NCI-H2227 (cell line): ENCODE measurements around the gene TDRKH.
"Not testable (repeated sequence)": the region's sequence is repeated elsewhere in the genome, so short reads cannot be mapped to it uniquely, and the experiment has no call there.

Source experiments
- DNase-seq: peaks from one replicate; lab custom pipeline; 2025; ENCODE audit not compliant: unreplicated experiment; lab: John Stamatoyannopoulos, UW

Gene TDRKH

DNA sequence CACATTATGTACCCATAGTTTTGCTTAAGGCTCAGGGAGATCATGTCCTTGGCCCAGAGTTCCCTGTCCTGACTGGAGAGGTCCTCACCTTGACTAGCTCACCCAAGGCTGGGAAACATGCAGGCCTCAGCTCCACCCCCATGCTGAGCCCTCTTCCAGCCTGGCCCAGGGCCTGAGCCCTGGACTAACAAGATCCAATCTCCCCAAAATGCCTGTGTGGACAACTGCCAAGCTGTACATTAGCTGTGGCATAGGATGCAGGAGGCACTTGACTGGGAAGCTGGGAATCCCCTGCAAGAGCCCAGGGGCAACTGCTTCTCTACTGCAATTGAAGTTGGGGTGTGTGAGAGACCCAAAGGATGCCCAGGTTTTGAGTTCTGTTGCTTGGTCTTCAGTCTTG is 12.9 kb upstream of the TDRKH start:
- no peak for DNase-seq

DNA sequence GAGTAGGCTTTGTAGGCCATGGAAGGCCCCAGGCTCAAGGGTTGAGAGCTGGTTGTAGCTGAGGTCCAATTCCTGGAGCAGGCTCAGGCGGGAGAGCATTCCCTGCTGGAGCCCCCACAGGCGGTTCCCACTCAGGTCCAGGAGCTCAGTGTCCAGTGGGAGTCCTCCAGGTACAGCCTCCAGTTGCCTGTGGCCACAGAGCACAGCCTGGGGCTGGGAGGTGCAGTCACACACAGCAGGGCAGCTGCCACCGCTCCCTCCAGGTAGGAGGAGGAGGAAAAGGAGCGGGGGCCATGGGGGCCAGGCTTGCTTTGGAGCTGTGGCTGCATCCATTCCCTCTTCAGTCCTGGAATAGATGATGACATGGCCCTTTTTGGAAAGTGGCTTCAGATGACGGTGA is 12.1 kb upstream of the TDRKH start:
- no peak for DNase-seq

DNA sequence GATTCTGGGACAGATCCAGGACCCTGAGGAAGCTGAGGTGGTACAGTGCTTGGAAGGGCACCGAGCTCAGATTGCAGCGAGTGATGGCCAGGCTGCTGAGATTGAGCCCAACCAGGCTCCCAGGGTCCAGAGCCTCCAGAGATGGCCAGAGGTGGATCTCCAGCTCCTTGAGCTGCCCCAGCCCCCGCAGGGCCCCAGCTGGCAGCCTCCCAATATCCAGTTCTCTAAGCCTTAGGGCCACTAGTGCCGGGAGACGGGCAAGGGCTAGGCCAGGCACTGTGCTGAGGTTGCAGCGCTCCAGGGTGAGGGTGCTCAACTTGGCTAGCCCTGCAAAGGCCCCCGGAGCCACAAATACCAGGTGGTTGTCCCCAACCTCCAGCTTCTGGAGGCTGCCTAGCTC is 11.5 kb upstream of the TDRKH start:
- no peak for DNase-seq

DNA sequence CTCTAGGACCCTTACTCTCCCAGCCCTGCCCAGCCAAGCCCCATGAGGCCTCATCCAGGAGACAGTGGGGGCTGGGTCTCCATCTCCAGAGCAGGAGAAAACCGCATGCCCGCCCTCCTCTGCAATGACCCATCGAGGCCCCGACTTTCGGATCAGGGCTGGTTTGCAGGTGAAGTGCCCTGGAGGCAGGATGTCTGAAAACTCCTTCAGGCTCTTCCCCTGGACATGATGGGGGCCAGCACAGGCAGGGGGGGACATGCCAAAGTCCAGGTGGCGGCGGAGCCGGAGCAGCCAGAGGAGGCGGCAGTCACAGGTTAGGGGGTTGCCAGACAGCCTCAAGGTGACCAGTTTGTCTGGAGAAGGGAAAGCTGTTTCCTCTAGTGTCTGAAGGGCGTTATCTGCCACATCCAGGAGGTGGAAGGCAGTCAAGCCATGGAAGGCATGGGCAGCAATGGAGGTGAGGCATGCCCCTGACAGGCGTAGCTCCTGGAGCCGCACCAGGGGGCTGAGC is 11.1 kb upstream of the TDRKH start:
- no peak for DNase-seq

DNA sequence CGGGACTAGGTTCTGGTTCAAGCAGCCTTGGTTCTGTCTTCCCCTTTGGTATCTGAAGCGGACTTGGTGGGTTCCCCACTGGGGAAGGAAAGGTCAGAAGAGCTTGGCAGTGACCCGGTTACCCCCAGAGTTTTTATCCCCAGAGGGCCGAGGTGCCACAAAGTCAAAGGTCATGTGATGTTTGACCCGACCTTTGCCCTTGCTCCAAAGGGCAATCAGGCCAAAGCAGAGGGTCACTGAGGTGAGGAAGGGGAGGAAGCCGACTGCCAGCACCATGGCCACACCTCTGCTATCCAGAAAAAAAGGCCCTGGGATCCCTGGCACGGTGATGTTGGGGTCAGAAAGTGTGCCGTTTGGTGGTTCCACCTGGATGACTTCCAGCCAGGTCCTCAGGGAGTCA is 10.5 kb upstream of the TDRKH start:
- DNase-seq = no peak

DNA sequence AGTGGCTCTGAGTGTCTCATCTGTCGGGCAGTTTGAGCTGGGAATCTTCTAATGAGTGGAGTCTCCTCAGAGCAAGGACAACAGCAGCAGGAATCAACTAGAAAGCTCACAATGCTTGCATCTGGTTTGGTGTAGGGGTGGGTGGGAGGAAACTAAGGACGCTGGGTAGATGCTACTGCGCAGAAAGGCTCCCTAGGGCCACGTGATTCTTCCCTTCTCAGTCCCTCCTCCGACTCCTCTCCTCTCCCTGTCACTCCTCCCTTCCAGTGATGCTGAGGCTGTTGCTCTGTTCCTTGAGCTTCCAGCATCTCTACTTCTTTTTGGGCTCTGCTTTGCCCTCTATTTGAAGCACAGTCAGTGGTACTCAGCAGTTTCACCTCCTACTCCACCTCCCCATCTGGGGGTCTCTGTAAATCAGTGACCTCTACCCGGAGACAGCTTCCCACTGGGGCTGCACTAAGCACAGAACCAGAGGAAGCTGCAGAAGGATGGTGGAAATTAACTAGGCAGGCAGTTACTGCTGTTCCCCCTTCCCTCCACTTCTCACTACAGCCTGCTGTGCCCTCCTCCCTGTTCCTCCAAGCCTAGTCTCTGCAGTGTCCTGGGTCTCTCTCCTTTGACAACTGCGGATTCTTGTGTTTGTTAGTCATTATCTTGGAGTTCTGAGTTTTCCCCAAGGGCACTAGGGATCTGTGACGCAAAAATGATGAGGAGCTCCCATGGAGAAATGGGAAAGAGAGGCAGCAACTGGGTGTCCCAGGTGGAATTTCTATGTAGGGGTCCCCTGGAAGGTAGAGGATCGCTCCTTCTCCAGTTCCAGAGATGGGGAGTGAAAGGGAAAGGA is 9.1 kb upstream of the TDRKH start:
- DNase-seq = peak; percentile 83

DNA sequence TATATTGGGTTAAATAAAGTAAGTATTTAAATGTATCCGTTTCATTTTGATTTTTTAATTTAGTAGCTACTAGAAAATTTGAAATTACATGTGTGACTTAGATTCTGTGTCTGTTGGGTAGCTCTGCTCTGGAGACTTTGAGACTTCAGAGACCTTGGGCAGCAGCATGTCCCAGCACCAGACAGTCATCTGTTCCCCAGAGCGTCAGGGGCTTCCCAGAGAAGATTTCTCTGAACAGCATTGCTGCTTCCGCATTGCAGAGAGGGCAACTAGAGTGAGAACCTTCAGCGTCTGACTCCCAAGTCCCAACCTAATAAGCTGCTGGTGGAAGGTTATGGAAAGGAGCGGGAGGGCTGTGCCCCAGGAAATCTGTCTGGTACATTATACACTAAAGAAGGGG is 8.3 kb upstream of the TDRKH start:
- DNase-seq = no peak

DNA sequence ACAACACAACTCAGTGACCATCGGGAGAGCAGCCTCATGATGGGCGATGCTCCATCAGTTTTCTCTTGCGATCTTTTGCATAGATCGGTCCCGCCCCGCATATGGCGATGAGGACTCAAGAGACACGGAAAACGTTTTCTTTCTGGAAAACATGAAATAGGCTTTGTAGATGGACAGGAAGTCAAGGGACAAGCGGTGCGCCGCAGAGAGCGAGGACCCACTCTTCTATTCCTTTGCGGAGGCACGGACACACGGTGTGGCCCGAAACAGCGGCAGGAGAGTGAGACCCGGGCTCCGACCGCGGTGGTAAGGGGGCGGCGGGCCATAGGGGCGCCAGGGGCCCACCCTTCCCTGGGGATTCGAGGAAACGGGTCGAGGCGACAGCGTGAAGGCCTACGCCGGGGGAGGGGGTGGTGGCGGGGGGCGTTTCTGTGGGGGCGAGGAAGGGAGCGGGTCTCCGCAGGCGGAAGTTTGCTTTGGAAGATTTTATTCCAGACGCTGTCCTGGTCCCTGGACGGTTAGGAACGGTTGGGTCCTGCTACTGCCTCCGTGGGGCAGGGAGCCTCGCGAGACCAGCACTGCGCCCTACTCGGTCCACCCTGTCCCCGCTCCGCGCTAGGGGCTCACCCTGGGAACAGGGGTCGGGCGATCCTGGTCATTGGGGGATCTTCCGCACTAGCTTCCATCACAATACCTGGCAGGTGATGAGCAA is 796 bp upstream of the TDRKH start:
- peak; percentile 65 for DNase-seq

DNA sequence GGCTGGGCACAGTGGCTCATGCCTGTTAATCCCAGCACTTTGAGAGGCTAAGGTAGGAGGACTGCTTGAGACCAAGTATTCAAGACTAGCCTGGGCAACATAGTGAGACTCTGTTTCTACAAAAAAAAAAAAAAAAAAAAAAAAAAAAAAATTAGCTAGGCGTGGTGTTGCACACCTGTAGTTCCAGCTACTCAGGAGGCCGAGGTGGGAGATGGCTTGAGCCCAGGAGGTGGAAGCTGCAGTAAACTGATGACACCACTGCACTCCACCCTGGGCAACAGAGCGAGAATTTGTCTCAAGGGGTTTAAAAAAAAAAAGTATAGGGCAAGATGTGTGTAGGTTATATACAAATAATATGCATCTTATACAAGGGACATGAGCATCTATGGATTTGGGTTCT is 2.6 kb downstream of the TDRKH start:
- no peak for DNase-seq

DNA sequence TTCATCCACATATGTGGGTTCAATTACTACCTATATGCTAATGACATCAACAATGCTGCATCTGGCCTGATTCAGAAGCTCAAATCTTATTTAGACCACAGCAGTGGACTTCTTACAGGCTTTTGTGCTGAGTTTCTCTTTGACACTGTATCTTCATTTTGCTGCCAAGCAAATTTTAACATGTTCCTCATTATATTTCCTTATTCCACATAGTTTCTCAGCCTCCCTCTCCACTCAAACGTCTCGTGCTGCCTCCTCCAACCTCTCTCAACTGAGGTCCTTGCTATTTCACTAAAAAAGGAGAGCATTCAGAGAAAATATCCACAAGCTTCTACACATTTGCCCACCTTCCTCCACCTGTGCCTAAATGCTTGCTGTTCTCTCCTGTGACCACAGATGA is 6.5 kb downstream of the TDRKH start:
- DNase-seq = no peak

DNA sequence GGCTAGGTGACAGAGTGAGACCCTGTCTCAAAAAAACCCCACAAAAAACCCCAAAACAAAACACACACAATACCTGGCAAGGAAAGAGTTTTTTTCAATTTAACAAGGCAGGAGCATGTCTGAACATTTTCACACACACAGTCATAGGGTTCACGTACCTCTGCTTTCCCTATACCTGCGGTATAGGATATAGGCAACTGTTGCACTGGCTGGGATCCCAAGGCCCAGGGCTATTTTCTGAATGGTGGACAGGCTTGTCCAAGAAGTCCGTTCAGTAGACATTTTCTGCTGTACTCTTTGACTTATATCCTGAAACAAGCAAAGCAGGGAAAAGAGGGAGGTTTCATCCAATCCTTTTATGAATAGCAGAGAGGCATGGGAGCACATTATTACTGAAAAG is 7.6 kb downstream of the TDRKH start:
- no peak for DNase-seq

DNA sequence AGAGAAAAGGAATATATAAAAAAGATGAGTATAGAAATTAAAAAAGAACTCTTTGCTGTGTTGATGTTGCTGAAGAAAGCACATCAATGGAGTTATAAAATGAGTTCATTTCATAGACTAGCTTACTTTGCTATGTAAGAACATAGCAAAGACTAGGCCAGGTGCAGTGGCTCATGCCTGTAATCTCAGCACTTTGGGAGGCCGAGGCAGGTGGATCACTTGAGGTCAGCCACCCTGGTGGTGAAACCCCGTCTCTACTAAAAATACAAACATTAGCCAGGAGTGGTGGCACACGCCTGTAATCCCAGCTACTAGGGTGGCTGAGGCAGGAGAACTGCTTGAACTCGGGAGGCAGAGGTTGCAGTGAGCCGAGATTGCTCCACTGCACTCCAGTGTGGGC is 8.3 kb downstream of the TDRKH start:
- DNase-seq = not testable (repeated sequence)

DNA sequence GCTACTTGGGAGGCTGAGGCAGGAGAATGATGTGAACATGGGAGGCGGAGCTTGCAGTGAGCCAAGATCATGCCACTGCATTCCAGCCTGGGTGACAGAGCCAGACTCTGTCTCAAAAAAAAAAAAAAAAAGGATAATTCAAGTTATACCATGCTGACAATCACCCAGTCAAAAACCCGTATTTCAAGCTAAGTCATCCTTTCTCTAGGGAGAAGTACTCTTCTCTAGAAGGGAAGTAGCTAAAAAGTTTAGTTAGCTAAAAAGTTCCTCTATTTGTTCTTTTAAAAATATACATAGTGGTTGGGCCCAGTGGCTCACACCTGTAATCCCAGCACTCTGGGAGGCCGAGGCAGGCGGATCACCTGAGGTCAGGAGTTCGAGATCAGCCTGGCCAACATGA is 9.6 kb downstream of the TDRKH start:
- DNase-seq = not testable (repeated sequence)

DNA sequence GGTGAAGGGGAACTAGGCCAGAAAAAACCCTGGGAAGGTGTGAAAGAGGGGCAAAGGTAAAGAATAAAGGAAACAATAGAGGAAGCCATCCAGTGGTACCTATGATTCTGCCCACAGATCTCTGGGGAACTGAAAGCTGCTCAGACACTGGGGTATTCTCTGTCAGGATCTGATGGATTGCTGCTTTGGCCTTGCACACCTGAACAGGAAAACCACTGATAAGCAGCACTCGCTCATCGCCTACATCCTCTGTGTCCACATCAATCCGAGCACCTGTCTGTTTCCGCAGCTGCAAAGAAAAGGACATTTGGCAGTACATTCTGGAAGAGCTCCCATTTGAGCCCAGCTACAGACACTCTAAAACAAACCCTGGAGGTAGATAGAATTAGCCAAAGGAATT is 10.4 kb downstream of the TDRKH start:
- DNase-seq = no peak

DNA sequence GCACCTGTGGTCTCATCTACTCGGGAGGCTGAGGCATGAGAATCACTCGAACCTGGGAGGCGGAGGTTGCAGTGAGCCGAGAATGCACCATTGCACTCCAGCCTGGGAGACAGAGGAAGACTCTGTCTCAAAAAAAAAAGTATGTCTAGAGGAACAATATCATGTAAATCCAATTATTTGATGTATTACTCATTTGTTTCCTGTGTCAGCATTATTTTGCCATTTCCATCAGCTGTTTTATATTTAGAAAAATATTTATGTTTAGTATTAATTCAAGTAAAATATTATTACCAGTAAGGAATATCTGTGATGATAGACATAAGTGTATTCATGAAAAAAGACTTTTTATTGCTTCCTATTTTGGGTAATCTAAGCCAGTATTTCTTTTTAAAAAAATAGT is 13.0 kb downstream of the TDRKH start:
- no peak for DNase-seq

DNA sequence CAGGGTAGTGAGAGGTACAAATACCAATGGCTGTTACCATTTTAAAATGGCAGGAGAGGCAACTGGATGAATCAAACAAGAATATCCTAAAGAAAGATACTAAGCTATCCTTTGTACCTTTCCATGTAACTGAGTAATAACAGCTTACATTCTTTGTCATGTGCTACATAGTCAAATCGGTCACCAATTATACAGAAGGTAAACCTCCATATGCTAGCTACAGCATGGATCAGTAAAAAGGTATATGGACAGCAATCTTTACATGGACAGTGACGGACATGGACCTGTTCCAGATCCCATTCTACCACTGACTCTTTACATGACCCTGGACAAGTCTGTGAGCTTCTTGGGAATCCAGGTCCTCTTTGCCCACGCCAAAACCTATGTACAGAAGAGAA is 13.6 kb downstream of the TDRKH start:
- DNase-seq = no peak

DNA sequence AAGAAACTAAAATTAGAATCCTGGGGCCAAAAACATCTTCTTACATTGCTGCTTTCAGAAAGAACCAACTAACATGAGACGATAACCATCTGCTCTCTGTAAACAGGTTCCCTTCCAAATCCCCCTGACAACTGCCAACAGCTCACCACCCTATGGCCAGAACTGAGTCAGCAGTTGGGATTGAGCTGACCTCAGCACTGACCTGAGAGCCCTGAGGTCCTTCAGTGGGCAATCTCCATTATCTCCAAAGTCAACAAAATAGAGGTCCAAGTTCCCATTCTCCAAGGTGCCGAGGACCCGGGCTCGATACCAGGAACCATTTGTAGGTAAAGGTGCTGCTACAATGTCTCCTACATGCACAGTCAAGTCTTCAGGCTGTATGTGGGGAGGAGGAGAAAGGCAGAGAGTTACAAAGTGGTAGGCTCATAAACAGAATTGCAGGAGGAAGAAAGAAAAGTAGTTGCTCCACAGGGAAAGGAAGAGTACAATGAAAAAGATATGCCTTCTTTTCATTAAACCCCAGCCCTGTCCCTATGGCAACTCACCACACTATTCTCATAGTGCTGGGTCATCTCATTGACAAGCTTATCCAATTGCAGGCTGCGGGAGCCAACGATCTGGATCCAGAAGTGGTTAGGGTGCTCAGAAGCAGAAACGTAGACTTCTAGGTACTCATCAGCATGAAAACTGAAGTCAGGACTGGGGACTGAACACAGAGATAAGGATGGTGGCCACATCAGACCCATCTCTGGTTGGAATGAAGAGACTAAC is 14.2 kb downstream of the TDRKH start:
- DNase-seq = no peak

DNA sequence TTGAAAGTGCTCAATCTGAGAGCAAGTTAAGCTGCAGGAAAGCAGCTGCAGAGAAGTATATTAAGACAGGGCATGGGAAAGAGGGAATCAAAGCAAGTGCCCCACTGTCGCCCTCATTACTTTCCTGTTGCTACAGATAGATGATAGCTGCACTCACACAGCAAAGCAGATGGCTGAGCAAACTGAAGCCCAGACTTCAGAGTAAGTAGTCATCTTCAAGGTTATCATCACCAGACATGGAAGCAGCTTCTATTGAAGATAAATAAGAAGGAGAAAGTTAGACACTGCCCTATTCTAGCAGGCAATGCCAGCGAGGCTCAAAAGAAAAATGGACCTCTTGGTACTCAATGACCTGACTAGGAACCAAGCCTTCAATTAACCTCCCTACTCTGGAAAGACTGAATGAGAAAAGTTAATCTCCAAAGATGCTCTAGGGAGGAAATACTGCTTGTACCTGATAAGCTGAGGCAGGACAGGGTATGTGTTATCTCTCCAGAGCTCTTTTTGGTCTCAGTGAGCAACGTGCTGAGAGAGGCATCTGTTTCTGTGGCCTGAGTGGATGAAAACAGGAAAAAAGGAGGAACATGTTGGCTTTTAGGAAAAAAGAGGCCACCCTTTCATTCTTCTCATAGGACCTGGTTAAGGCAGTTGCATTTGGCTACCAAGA is 15.9 kb downstream of the TDRKH start:
- no peak for DNase-seq

DNA sequence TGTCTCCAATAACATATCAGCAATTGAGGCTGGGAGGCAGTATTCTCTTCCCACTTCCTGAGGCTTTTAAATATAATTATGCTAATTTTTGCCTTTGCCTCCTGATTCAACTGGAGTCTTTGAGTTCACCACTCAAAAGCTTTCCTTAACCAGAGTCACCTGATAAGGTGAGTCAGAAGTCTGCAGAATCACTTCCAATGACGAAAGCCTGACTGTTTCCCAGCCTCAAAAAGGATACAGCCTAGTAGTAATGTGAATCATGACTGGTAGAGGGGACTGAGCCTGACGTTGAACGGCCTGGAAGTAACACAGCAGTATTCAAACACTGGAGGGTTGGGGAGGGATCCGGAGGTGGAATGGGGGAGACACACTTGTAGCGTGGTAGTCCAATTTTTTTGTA is 16.6 kb downstream of the TDRKH start:
- DNase-seq = no peak

DNA sequence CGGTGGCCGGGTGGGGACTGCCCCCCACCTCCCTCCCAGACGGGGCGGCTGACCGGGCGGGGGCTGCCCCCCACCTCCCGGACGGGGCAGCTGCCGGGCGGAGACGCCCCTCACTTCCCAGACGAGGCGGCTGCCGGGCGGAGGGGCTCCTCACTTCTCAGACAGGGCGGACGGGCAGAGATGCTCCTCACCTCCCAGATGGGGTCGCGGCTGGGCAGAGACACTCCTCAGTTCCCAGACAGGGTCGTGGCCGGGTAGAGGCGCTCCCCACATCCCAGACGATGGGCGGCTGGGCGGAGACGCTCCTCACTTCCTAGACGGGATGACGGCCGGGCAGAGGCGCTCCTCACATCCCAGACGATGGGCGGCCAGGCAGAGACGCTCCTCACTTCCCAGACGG is 21.0 kb downstream of the TDRKH start:
- not testable (repeated sequence) for DNase-seq
